ENCODE results near the gene RPL41.

Gene RPL41

DNA sequence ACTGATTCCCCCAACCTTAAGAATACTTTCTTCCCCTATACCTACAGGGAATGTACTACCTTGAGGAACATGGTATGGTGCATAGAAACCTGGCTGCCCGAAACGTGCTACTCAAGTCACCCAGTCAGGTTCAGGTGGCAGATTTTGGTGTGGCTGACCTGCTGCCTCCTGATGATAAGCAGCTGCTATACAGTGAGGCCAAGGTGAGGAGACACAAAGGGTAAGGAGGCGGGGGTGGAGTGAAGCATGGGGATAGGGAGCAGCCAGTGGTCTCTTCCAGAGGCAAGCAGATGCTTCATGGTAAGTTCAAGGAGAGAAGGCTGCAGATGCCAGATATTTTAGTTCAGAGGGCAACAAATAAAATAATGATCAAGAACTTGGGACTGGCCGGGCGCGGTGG lies 18.7 kb upstream of the RPL41 start:
- no peak for DNase-seq (ENCODE audit: low read depth in 1 of 2, low spot score in 1 of 2)
- Histone ChIP-seq H3K27me3 (ENCODE audit: insufficient read depth, poor library complexity, severe bottlenecking) (peaks cover 6% of the 10 kb centered on the region), H3K27ac (replicated peaks) (no peak overlapping the region), H3K4me3 (replicated peaks; ENCODE audit: insufficient read depth, low read length) (no peak overlapping the region)
- TF ChIP-seq GABPA (IDR thresholded peaks at IDR 0.05; ENCODE audit: low read depth) (no peak), SPI1 (IDR thresholded peaks at IDR 0.05; ENCODE audit: borderline replicate concordance, low read depth) (no peak), POLR2AphosphoS5 (IDR thresholded peaks at IDR 0.05; ENCODE audit: low read depth) (no peak)
- TF ChIP-seq, protein P1, sequence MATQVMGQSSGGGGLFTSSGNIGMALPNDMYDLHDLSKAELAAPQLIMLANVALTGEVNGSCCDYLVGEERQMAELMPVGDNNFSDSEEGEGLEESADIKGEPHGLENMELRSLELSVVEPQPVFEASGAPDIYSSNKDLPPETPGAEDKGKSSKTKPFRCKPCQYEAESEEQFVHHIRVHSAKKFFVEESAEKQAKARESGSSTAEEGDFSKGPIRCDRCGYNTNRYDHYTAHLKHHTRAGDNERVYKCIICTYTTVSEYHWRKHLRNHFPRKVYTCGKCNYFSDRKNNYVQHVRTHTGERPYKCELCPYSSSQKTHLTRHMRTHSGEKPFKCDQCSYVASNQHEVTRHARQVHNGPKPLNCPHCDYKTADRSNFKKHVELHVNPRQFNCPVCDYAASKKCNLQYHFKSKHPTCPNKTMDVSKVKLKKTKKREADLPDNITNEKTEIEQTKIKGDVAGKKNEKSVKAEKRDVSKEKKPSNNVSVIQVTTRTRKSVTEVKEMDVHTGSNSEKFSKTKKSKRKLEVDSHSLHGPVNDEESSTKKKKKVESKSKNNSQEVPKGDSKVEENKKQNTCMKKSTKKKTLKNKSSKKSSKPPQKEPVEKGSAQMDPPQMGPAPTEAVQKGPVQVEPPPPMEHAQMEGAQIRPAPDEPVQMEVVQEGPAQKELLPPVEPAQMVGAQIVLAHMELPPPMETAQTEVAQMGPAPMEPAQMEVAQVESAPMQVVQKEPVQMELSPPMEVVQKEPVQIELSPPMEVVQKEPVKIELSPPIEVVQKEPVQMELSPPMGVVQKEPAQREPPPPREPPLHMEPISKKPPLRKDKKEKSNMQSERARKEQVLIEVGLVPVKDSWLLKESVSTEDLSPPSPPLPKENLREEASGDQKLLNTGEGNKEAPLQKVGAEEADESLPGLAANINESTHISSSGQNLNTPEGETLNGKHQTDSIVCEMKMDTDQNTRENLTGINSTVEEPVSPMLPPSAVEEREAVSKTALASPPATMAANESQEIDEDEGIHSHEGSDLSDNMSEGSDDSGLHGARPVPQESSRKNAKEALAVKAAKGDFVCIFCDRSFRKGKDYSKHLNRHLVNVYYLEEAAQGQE (IDR thresholded peaks at IDR 0.05; ENCODE audit: insufficient replicate concordance, low read depth): no peak
- TF ChIP-seq, protein P2, sequence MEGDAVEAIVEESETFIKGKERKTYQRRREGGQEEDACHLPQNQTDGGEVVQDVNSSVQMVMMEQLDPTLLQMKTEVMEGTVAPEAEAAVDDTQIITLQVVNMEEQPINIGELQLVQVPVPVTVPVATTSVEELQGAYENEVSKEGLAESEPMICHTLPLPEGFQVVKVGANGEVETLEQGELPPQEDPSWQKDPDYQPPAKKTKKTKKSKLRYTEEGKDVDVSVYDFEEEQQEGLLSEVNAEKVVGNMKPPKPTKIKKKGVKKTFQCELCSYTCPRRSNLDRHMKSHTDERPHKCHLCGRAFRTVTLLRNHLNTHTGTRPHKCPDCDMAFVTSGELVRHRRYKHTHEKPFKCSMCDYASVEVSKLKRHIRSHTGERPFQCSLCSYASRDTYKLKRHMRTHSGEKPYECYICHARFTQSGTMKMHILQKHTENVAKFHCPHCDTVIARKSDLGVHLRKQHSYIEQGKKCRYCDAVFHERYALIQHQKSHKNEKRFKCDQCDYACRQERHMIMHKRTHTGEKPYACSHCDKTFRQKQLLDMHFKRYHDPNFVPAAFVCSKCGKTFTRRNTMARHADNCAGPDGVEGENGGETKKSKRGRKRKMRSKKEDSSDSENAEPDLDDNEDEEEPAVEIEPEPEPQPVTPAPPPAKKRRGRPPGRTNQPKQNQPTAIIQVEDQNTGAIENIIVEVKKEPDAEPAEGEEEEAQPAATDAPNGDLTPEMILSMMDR (IDR thresholded peaks at IDR 0.05; ENCODE audit: insufficient read depth, low read length): no peak

DNA sequence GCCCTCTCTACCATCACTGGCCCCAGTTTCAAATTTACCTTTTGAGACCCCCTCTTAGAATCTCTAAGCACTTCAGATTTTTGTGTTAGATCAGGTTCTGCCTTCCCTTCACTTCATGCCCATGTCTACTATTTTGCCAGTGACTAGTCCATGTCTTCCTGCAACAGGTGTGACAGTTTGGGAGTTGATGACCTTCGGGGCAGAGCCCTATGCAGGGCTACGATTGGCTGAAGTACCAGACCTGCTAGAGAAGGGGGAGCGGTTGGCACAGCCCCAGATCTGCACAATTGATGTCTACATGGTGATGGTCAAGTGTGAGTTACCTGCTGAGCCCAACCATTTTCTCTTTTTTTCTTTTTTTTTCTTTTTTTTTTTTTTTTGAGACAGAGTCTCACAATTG lies 17.8 kb upstream of the RPL41 start:
- no peak overlapping the region for H3K27ac ChIP-seq (replicated peaks)
- H3K27me3 ChIP-seq (ENCODE audit: insufficient read depth, poor library complexity, severe bottlenecking): peaks cover 6% of the 10 kb centered on the region
- no peak overlapping the region for H3K4me3 ChIP-seq (replicated peaks; ENCODE audit: insufficient read depth, low read length)
- TF ChIP-seq, protein P2 (IDR thresholded peaks at IDR 0.05; ENCODE audit: insufficient read depth, low read length): no peak
- TF ChIP-seq, protein P1 (IDR thresholded peaks at IDR 0.05; ENCODE audit: insufficient replicate concordance, low read depth): no peak
- TF ChIP-seq POLR2AphosphoS5 (IDR thresholded peaks at IDR 0.05; ENCODE audit: low read depth) (no peak), SPI1 (IDR thresholded peaks at IDR 0.05; ENCODE audit: borderline replicate concordance, low read depth) (no peak), GABPA (IDR thresholded peaks at IDR 0.05; ENCODE audit: low read depth) (no peak)
- DNase-seq (ENCODE audit: low read depth in 1 of 2, low spot score in 1 of 2): no peak

DNA sequence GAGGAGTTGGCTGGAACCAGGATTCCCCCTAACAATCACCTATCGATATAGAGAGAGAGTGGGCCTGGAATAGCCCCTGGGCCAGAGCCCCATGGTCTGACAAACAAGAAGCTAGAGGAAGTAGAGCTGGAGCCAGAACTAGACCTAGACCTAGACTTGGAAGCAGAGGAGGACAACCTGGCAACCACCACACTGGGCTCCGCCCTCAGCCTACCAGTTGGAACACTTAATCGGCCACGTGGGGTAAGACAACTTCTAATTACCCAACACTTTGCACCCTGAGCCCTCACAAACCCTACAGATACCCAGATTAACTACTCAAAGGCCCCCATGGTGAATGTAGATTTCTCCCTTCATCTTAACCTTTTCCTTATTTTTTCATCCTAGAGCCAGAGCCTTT lies 16.6 kb upstream of the RPL41 start:
- DNase-seq (ENCODE audit: low read depth in 1 of 2, low spot score in 1 of 2): no peak
- H3K27ac ChIP-seq (replicated peaks): no peak overlapping the region
- H3K27me3 ChIP-seq (ENCODE audit: insufficient read depth, poor library complexity, severe bottlenecking): peaks cover 6% of the 10 kb centered on the region
- H3K4me3 ChIP-seq (replicated peaks; ENCODE audit: insufficient read depth, low read length): no peak overlapping the region
- TF ChIP-seq POLR2AphosphoS5 (IDR thresholded peaks at IDR 0.05; ENCODE audit: low read depth) (no peak), SPI1 (IDR thresholded peaks at IDR 0.05; ENCODE audit: borderline replicate concordance, low read depth) (no peak), GABPA (IDR thresholded peaks at IDR 0.05; ENCODE audit: low read depth) (no peak)
- TF ChIP-seq, protein P1 (IDR thresholded peaks at IDR 0.05; ENCODE audit: insufficient replicate concordance, low read depth): no peak
- TF ChIP-seq, protein P2 (IDR thresholded peaks at IDR 0.05; ENCODE audit: insufficient read depth, low read length): no peak
